Stimulated activated CD8-positive, alpha-beta memory T cell treated with anti-CD3 and anti-CD28 coated beads, Interleukin-12 subunit alpha, Interleukin-12 subunit beta, amount 100 ng/mL, for 4 hours (primary cell): ENCODE data around the gene TMEM86B.
"Not testable (repeated sequence)": the region's sequence is repeated elsewhere in the genome, so short reads cannot be mapped to it uniquely, and the experiment has no call there.

ENCODE experiments used
- DNase-seq: peaks from one replicate; pipeline ENCODE4 v3.0.0-alpha.2; 2020; ENCODE audit warnings: low read depth

TMEM86B gene

GRCh38 chr19:55241935-55242464 is 13.4 kb upstream of the TMEM86B start:
- no peak for DNase-seq

GRCh38 chr19:55241143-55241934 is 12.8 kb upstream of the TMEM86B start:
- DNase-seq = no peak

- DNase-seq = no peak
These were observed 12.1 kb upstream of the TMEM86B start for GRCh38 chr19:55240713-55241020.

- no peak for DNase-seq
These were observed 10.4 kb upstream of the TMEM86B start for GRCh38 chr19:55239004-55239403.

GRCh38 chr19:55238030-55238429 is 9.5 kb upstream of the TMEM86B start:
- no peak for DNase-seq

GRCh38 chr19:55232986-55233385 is 4.4 kb upstream of the TMEM86B start:
- DNase-seq = no peak

GRCh38 chr19:55232286-55232602 is 3.7 kb upstream of the TMEM86B start:
- no peak for DNase-seq

GRCh38 chr19:55231391-55232285 is 3.1 kb upstream of the TMEM86B start:
- DNase-seq = no peak

GRCh38 chr19:55230780-55231179 is 2.2 kb upstream of the TMEM86B start:
- no peak for DNase-seq

GRCh38 chr19:55230329-55230728 is 1.8 kb upstream of the TMEM86B start:
- DNase-seq = no peak

GRCh38 chr19:55229789-55230182 is 1.2 kb upstream of the TMEM86B start:
- no peak for DNase-seq

- no peak for DNase-seq
These were observed 704 bp upstream of the TMEM86B start for GRCh38 chr19:55229145-55229788.

- DNase-seq = no peak
These were observed 560 bp downstream of the TMEM86B start for GRCh38 chr19:55228015-55228391.

- DNase-seq = no peak
These were observed 1.1 kb downstream of the TMEM86B start for GRCh38 chr19:55227241-55228014.

- DNase-seq = no peak
These were observed 1.8 kb downstream of the TMEM86B start for GRCh38 chr19:55226788-55227187.

GRCh38 chr19:55226273-55226672 is 2.3 kb downstream of the TMEM86B start:
- no peak for DNase-seq

GRCh38 chr19:55225415-55225958 is 3.1 kb downstream of the TMEM86B start:
- no peak for DNase-seq

- not testable (repeated sequence) for DNase-seq
These were observed 3.7 kb downstream of the TMEM86B start for GRCh38 chr19:55224679-55225414.

GRCh38 chr19:55224038-55224665 is 4.4 kb downstream of the TMEM86B start:
- DNase-seq = no peak

GRCh38 chr19:55223291-55224037 is 5.1 kb downstream of the TMEM86B start:
- DNase-seq = no peak
